DMS 273 treated with DMSO at 0.1 percent for 48 hours (cell line): ENCODE measurements around the gene EDEM2.
"Not testable (repeated sequence)": the region's sequence is repeated elsewhere in the genome, so short reads cannot be mapped to it uniquely, and the experiment has no call there.

Experiments used
- DNase-seq: peaks from one replicate; lab custom pipeline; 2025; lab: John Stamatoyannopoulos, UW

EDEM2 gene

DNA sequence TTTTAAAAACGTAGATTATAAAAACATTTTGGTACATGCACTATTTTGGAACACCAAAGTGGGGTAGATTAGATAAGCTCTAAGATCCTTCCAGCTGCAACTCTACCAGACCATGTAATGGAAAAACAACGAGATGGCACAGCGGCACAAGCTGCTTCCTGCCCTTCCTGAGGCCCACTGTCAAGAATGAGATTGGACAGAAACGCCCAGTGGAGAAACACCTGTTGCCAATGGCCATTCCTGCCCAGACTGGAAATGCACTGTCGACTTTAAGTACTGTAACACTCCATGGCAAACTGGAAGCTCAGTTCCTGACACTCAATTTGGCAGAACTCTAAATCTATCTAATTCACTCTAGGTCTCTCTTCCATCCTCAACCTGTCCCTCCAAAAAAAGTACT lies 21.4 kb downstream of the EDEM2 start:
- DNase-seq = no peak

DNA sequence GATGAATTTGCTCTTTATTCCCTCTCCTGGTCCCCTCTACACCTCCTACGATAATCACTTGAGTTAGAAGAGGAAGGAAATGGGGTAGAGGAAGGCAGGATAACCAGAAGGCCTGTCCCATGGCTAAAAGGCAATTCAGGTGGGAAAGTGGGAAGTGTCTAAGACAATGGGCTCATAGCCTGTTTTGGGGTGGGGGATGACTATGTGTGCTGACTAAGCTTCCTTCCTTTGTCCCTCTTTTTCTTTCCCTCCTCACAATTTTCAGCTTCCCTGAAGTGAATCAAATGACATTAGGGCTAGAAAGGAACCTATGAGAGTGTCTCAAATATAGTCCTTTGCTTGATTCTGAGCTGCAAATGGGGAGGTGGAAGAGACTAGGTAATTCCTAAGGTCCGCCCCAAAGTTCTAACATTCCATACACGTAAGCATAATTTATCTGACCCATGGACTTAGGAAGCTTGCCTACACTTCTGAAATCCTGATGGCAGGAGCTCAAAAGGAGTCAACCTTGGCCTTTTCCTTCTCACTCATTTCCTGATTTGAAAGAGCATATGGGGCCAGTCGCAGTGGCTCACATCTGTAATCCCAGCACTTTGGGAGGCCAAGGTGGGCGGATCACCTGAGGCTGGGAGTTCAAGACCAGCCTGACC lies 24.3 kb downstream of the EDEM2 start:
- DNase-seq = no peak

DNA sequence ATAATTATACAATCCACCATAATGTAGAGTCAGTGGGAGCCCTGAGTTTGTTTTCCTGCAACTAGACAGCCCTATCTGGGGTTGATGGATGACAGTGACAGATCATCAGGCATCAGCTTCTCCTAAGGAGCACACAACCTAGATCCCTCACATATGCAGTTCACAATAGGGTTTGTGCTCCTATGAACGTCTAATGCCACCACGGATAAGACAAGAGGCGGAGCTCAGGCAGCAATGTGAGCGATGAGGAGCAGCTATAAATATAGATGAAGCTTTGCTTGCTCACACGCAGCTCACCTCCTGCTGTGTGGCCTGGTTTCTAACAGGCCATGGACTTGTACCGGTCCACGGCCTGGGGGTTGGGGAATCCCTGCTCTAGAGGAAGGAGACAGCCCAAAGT lies 25.9 kb downstream of the EDEM2 start:
- DNase-seq = no peak

DNA sequence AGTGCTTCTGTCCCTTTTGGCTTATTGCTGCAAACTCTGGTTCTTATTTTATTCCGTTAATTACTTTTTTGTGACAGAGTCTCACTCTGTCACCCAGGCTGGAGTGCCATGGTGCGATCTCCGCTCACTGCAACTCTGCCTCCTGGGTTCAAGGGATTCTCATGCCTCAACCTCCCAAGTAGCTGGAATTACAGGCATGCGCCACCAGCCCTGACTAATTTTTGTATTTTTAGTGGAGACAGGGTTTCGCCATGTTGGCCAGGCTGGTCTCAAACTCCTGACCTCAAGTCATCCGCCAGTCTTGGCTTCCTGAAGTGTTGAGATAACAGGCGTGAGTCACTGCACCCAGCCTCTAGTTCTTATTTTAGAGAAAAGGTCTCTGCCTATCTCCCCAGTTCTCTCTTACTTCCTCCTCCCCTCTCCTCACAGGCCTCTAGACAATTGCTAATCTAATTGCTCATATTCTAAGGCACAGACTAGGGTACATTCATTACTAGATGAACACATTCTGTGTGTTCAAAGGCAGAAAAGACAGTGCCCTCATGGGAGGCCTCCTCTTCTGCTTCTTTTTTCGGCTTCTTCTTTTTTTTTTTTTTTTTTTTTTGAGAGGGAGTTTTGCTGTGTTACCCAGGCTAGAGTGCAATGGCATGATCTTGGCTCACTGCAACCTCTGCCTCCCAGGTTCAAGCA lies 27.0 kb downstream of the EDEM2 start:
- DNase-seq = no peak

DNA sequence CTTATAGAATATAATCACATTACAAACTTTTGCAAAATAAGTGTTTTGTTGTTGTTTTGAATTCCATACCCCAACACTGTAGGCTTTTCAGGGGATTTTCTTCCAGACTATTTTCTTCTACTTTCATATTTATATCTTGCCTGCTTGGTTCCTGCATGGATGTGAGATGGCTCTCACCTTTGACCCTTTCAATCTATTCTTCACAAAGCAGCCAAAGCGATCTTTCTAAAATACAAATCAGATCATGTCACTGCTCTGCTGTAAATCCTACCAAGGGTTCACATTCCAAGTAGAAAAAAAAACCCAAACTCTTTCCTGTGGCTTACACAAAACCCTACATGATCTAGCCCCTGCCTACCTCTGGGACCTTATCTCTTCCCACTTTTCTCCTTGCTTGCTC lies 29.5 kb downstream of the EDEM2 start:
- DNase-seq = no peak

DNA sequence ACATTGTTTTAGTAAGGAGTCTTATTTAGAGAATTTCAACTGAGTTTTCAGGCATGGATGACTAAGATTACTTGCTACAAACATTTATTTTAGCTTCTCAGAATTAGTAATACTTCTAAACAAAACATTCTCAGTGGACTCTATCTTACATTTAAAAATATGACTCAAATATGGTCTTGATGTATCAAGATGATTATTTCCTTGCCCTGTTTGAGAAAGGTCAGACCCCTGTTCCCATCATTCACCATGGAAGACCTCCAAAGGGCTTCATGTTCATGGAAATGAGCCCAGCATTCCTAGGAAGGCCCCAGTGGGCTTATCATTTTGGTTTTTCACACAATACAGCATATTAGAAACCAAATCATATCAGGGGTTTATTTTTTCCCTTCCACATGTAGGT lies 29.9 kb downstream of the EDEM2 start:
- no peak for DNase-seq

DNA sequence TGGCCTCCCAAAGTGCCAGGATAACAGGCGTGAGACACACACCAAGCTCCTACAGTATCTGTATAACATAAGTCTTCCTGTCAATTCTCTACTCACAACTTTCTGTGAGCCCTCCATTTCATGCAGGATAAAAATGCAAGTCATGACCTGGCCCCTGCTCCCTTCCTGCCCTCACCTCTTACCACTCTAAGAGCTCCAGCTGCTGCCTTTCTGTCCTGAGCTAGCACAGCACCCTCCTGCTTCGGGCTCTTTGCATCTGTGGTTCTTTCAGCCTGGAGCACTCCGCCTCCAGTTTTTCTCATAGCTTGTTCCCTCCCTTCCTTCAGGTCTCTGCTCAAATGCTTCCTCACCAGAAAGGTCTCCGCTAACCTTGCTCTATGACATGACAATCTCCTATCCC lies 30.9 kb downstream of the EDEM2 start:
- no peak for DNase-seq

DNA sequence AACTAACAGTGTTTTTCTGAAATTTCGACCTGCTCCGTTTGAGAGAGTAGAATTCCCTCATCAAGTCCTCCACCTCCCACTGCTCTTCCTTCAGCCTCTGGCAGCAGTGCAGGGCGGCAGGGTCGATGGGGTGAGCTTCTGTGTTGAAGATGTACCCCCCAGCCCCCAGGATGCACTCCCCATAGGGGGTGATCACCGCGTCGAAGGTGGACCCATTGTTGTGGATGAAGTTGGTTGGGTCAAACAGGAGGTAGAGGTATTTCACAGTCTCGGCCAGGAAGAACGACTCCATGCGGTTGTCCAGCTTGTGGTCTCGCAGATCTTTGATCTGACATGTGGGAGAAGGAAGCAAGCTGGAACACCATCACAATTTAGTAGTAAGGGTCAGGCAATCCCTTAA lies 31.5 kb downstream of the EDEM2 start:
- no peak for DNase-seq

DNA sequence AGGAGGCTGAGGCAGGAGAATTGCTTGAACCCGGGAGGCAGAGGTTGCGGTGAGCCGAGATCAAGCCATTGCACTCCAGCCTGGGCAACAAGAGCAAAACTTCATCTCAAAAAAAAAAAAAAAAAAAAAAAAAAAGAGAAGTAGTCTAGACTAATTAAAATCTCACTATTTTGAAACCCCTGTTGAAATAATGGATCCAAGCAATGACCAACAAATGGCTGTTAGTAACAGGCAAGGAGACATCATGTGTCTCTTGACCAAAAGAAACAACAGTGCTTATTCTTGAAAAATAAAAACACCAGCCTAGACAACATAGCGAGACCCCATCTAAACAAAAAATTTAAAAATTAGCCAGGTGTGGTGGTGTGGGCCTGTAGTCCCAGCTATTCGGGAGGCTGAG lies 34.9 kb downstream of the EDEM2 start:
- DNase-seq = not testable (repeated sequence)

DNA sequence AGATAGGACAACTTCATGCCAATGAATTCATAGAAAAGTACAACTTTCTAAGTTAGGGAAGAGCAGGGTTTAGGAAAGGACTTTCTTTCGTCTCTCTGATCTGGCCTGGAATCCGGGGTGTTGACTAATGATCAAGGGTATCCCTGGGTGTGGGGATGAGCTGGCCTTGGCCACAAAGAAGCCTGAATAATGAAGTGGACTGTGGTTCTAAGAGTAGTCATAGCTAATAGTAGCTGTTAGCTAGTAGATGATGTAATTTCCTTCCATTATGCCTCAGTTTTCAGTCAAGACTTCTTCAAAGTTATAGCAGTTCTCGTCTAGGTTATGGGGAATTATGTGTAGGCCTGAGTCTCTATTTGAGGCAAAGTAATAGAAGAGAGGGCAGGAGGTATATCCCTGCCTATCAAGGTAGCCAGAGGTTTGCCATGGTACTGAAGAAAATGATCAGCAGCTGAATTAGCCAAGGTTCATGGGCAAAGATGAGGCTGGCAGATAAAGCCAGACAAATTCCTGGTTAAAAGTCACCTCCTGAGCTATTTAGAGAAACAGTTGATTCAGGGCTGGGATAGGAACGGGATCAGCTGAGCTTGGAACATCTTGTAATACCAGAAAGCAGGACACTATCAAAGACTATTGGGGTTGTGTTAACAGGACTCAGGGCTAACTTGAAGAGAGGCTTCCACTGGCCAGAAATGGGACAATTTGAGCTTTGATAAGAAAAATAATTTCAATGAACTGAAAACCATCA lies 35.8 kb downstream of the EDEM2 start:
- DNase-seq = no peak

DNA sequence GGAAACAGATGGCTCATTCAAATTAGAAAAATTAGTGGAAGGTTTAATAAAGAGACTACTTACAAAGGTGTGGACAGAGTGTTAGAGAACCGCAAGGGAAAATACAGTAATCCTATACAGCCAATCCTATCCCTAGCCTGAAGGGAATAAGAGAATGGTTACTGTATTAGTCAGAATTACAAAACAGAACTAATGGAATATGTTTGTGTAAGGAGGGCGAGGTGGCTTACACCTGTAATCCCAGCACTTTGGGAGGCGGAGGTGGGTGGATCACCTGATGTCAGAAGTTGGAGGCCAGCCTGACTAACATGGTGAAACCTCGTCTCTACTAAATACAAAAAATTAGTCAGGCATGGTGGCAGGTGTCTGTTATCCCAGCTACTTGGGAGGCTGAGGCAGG lies 38.2 kb downstream of the EDEM2 start:
- DNase-seq = no peak

DNA sequence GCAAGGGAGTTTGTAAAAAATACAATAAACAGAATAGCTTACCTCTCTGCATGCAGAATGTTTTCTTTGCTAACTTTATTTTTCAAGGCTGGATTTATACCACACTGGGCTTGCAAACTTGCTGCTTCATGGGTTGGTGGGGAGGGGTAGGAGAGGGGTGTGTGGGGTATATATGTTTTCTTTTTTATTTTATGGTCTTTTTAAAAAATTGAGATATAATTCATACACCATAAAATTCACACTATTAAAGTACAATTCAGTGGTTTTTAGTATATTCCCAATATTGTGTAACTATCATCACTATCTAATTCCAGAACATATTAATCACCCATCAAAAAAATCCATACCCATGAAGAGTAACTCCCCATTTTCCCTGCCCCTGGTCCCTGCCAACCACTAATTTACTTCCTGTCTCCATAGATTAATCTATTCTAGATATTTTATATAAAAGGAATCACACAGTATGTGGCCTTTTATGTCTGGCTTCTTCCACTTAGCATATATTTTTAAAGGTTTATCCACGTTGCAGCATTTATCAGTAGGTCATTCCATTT lies 40.2 kb downstream of the EDEM2 start:
- DNase-seq = no peak

DNA sequence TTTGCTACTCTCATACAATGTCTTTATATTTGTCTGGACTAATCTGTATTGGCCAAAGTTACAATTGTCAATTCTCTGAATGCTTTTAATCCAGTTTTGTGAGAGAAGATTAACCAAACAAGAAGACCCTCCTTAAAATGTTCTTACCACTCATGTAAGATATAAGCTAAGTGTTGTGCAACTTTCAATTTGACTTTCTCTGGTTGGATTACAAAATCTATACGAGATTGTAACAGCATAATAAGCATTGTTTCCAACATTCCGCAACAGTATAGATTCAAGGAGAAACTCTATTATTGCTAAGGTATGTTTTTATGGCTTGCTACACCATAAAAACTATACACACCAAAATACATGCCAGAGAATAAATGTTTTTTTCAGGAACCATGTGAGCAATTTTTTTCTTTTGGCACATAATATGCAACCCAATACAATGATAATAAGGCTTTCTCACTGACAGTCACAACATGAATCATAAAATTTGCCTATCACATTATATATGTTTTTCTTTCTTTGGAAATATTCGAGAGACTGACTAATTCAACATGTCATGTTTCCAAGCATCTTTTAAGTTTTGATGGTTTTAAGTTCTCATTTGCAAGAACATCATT lies 42.3 kb downstream of the EDEM2 start:
- DNase-seq = no peak

DNA sequence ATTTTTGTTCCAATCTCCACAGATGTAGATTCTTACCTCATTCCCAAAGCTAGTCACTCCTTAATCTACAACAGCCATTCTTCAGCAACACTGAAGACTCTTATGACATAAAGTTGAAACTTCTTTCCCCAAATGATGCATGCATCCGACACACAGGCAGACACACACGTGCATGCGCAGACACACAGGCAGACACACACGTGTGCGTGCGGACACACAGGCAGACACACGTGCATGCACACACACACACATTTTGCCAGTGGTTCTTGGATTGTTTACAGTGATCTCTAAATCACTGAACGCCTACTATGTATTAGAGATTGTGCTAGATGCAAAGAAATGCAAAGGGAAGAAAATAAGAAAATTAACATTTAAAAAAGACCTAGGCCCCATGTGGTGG lies 45.5 kb downstream of the EDEM2 start:
- no peak for DNase-seq

DNA sequence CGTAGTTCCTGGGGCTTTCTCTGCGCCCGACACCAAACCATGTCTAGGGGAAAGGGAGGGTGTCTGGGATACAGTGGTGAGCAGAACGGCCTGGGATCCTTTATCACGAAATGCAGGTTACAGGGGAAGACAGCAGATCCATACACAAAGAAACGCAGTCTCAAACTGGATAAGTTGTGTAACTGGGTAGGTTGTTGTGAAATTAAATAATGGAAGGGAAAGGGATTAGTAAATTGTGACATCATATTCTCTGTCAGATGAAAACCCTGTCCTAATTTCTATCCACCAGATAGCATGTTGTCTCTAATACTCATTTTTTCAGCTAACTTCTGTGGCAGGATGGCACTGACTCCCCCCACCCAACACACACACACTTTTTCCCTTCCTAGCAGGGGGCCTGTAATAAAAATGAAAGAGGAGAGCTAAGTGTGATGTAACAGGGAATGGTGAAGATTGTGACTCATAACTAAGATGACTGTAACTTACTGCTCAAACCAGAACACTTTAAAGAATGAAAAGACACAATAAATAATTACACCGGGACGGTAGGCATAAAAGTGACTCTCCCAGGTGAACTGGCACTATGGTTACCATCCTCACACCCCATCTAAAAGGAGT lies 53.8 kb downstream of the EDEM2 start:
- no peak for DNase-seq

DNA sequence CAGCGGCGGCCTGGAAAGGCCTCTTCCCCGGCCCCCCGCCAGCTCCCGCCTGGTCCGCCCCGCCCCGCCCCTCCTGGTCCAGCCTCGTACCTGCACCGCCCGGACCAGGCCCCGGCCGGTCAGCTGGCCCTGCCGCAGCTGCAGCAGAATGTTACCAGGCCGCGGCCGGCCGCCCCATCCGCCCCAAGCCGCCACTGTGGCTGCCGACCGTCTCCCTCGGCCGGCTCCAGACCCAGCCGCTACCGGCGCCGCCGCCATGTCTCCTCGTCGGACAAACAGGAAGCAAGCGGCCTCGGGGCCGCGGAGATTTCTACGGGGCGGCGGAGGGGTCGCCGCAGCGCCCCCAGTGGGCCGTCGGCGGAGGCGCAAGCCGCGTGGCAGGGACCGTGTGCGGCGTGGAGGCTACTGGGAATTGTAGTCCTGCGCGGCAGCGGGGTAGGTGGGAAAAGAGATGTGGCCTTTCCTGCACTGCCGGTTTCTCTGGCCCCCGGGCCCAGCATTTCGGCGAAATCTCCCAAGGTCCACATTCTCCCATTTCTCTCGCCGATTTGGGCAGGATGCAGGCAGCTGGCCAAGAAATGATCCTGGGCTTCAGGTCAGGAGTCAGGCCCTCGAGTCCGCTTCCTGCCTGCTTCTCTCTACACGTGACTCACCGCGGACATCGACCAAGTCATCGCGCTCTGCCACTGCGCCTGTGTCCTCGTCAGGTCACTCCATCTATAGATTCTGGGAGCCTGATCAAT lies 54.4 kb downstream of the EDEM2 start, which contains the start of gene TRPC4AP:
Gene TRPC4AP (minus strand): TSS at position 284 of the 743 bp plus-strand sequence. CDS start 26 bp downstream, at position 258.
- peak; percentile 52 for DNase-seq

DNA sequence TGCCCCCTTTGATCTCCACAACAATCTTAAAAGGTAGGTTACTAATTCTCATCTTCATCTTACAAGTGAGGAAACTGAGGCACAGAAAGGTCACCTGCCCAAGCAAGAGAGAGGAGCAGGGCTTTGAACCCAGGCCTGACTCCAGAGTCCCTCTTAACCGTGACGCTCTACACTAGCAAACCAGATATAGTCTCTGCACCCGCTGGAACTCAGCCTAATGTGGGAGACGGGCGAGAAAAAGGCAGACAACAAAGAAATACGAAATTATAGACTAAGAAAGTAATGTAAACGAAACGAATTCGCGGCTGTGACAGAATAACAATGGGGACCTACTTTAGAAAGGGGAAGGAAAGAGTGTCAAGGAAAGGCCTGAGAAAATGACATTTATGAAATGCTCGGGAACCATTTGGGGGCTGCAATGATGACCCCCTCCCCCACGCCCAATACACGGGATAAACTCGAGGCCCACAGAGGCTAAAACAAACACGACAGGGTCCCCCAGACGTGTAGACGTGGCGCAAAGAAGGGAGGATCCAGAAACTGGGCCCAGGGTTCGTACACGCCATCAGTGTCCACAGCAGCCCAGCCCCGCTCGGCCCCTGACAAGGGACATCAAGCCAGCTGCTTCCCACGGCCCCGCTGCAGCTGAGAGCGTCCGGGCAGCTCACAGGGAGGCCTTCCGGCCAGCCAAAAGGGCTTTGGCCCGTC lies 55.2 kb downstream of the EDEM2 start:
- DNase-seq = no peak

DNA sequence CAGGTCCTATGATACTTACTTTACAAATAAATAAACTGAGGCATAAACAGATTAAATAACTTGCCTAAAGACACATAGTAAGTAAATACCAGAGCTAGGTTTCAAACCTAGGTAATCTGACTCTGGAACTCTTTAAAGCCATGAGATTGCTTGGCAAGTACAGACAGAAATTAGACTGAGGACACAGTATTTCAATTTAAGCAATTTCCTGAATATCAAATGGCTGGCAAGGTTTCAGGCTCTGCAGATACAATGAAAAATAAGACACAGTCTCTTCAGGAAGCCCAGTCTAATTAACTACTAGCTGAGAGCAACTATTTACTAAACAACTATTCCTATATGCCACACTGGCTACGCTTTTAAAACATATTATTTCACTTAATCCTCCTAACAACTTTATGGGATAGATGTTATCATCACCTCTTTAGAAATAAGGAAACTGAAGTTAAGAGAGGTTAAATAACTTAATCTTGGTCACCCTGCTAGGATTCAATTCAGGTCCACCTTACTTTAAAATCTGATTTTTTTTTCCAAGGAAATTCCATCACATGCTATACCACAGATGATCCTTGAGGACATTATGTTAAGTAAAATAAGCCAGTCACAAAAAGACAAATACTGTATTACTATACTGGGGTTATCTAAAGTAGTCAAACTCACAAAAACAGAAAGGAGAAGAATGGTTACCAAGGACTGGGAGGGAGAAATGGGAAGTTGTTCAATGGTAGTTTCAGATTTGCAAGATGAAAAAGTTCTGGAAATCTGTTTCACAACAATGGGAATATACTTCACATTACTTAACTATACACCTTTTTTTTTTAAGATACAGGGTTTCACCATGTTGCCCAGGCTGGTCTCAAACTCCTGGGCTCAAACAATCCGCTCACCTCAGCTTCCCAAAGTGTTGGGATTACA lies 58.6 kb downstream of the EDEM2 start:
- DNase-seq = no peak

DNA sequence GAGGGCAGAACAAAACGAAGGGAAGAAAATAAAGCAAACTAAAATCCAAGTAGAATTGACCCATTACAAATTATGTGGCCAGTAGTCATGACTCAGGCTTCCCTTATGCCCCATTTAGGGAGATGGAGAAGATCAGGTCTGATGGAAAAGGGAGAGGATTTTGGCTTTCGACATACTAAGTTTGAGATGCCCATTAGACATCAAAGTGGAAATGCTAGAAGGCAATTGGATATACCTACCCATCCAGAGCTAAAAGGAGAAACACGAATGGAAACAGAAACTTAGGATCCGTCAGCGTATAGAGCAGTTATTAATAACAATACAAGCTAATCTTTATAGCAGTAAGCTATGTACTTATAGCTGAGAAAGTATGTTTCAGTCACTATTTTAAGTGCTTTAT lies 59.3 kb downstream of the EDEM2 start:
- DNase-seq = no peak

DNA sequence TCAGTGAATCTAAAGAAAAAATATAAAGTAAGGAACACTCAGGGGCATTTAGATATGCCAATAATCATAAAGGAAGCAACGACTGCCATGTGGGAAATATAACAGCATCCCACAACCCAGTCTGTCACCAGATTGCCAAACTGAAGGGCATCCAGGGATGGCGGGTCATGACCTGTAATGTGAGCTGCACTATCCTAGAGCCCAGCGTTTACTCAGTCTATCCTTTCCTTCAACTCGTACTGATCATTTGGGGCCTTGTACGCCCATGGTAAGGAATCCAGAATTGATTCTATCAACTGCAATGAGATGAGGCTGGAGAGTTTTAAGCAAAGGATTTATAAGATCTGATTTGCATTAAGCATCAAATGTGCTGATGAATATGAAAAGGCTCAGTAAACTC lies 59.8 kb downstream of the EDEM2 start:
- DNase-seq = no peak
